Ascending aorta (tissue), 2 donors: ENCODE measurements around the gene ENTHD1. TPM values are rescaled to one million over a fixed set of nuclear protein-coding genes. Genes with fewer than 3 reads are reported as not detected.

Source experiments
- DNase-seq, 2 donors: peaks; one replicate each; pipeline ENCODE4 v3.0.0-alpha.2; 2019; ENCODE audit warnings: low spot score in 2 of 2
- H3K27ac ChIP-seq, 2 donors: fragments of 200-600 bp; sonication (generic); one replicate each; pipeline ENCODE4 v1.5.1; 2016 to 2017; ENCODE audit warnings: mild to moderate bottlenecking in 1 of 2
- H3K27me3 ChIP-seq: fragments of 200-600 bp; sonication (generic); one replicate; pipeline ENCODE4 v1.5.1; 2017
- H3K36me3 ChIP-seq, 2 donors: fragments of 200-600 bp; sonication (generic); one replicate each; pipeline ENCODE4 v1.5.1; 2016
- H3K4me1 ChIP-seq, 2 donors: fragments of 200-600 bp; sonication (generic); one replicate each; pipeline ENCODE4 v1.5.1; 2016 to 2017; ENCODE audit warnings: mild to moderate bottlenecking in 1 of 2
- H3K4me3 ChIP-seq, 2 donors: fragments of 200-600 bp; sonication (generic); one replicate each; pipeline ENCODE4 v1.5.1; 2016 to 2017; ENCODE audit warnings: mild to moderate bottlenecking in 1 of 2
- H3K9me3 ChIP-seq, 2 donors: fragments of 200-600 bp; sonication (generic); one replicate each; pipeline ENCODE4 v1.5.1; 2016
- intact Hi-C: fragments of 100-400 bp; cut with DNase I; formaldehyde crosslinking; loops from one replicate; pipeline ENCODE4 v1.15.1; 2023
- total RNA-seq: library from RNA; depleted of rRNA; stranded (reverse); fragments of >200 nt; gene quantifications from one replicate; pipeline ENCODE4 v1.1.0, GENCODE V29; 2016
- TF ChIP-seq, protein P1 (sequence below), 3 experiments: fragments of 200-600 bp in 2 of 3; fragments of 450-650 bp in 1 of 3; sonication (generic) in 2 of 3; IDR thresholded peaks; one replicate each; pipeline ENCODE4 v1.5.1; 2016 to 2019; ENCODE audit warnings: antibody characterized with exemption in 3 of 3, mild to moderate bottlenecking in 1 of 3, moderate library complexity in 1 of 3

Gene ENTHD1
- total RNA-seq, 1 donor from 2014 or later: 0.21 TPM

DNA sequence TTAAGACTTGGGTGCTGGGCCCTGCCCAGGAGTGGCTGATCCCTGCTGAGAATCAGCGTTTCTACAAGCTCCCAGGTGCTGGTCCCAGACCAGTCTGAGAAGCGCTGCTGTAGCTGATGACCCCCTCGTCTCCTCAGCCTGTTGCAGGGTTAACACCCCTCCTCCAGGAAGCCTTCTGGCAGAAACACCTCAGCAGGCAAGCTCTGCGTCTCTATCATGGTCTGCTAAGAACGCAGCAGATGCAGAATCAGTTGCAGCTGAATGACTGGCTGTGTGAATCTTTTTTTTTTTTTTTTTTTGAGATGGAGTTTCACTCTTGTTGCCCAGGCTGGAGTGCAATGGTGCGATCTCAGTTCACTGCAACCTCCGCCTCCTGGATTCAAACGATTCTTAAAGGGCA lies 190.5 kb downstream of the ENTHD1 start:
- no peak for DNase-seq
- no peak overlapping the region for H3K4me3 ChIP-seq
- intact Hi-C loops: no loop called here
- H3K36me3 ChIP-seq: no peaks in the 10 kb centered on the region
- no peaks in the 10 kb centered on the region for H3K27me3 ChIP-seq
- TF ChIP-seq, protein P1, sequence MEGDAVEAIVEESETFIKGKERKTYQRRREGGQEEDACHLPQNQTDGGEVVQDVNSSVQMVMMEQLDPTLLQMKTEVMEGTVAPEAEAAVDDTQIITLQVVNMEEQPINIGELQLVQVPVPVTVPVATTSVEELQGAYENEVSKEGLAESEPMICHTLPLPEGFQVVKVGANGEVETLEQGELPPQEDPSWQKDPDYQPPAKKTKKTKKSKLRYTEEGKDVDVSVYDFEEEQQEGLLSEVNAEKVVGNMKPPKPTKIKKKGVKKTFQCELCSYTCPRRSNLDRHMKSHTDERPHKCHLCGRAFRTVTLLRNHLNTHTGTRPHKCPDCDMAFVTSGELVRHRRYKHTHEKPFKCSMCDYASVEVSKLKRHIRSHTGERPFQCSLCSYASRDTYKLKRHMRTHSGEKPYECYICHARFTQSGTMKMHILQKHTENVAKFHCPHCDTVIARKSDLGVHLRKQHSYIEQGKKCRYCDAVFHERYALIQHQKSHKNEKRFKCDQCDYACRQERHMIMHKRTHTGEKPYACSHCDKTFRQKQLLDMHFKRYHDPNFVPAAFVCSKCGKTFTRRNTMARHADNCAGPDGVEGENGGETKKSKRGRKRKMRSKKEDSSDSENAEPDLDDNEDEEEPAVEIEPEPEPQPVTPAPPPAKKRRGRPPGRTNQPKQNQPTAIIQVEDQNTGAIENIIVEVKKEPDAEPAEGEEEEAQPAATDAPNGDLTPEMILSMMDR (IDR thresholded peaks at IDR 0.05): no peak
- H3K9me3 ChIP-seq: no peaks in the 10 kb centered on the region
- no peak overlapping the region for H3K27ac ChIP-seq
- no peaks in the 10 kb centered on the region for H3K4me1 ChIP-seq

DNA sequence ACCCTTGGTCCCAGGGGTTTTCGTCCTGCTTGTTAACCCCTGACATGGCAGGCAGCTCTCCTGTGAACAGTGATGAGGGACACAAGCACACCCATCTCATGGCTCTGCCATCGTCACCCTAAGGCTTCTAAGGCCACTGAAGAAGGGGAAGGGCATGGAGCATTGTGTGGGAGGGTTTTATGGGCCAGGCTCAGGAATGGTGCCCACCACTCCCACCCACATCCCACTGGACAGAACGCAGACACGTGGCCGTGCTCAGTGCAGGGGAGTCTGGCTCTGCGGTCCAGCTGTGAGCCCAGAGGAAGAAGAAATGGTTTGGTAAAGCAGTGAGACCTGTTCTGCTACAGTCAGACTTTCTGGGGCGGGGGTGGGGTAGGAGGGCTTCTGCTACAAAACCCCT lies 193.0 kb downstream of the ENTHD1 start:
- TF ChIP-seq, protein P1 (IDR thresholded peaks at IDR 0.05): no peak
- H3K36me3 ChIP-seq: no peaks in the 10 kb centered on the region
- DNase-seq: no peak
- no peak overlapping the region for H3K4me3 ChIP-seq
- no peaks in the 10 kb centered on the region for H3K9me3 ChIP-seq
- no peak overlapping the region for H3K27ac ChIP-seq
- H3K4me1 ChIP-seq: no peaks in the 10 kb centered on the region
- intact Hi-C loops: no loop called here
- no peaks in the 10 kb centered on the region for H3K27me3 ChIP-seq

- TF ChIP-seq, protein P1 (IDR thresholded peaks at IDR 0.05): no peak
- H3K27me3 ChIP-seq: no peaks in the 10 kb centered on the region
- no peak for DNase-seq
- intact Hi-C loops: no loop called here
- H3K36me3 ChIP-seq: no peaks in the 10 kb centered on the region
- no peak overlapping the region for H3K27ac ChIP-seq
- H3K9me3 ChIP-seq: no peaks in the 10 kb centered on the region
- H3K4me1 ChIP-seq: no peaks in the 10 kb centered on the region
- H3K4me3 ChIP-seq: no peak overlapping the region
Measured at GRCh38 chr22:39699631-39700360, 193.8 kb downstream of the ENTHD1 start.

GRCh38 chr22:39697790-39698430 lies 195.7 kb downstream of the ENTHD1 start:
- H3K27me3 ChIP-seq: no peaks in the 10 kb centered on the region
- TF ChIP-seq, protein P1 (IDR thresholded peaks at IDR 0.05): no peak
- intact Hi-C loops: no loop called here

DNA sequence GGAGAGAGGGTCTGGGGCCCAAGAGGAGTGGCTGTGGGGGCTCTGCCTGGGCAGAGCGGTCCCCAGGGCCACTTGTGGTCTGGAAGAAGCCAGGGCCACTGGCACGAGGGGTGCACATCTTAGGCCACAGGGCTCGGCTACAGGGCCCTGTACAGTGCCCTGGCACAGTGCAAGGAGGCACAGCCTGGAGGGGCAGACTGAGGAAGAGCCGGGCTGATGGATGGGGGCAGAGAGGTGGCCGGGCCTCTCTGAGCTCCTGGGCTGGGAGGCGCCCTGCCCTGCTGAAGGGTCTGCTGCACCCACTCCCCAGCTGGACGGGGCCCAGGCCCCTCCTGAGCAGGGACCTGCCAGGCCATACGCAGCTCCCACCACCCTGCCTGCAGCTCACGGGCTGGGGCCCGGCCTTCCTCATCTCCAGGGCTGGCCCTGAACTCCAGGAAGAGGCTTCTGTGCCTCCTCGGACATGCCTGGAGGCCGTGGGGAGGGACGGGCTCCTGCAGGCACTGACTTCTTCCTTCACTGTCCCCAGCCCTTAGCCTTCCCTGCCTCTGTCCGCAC lies 199.5 kb downstream of the ENTHD1 start:
- intact Hi-C loops: no loop called here
- H3K27ac ChIP-seq: no peak overlapping the region
- DNase-seq: no peak
- H3K4me1 ChIP-seq: no peaks in the 10 kb centered on the region
- no peak overlapping the region for H3K4me3 ChIP-seq
- H3K36me3 ChIP-seq: no peaks in the 10 kb centered on the region
- no peaks in the 10 kb centered on the region for H3K27me3 ChIP-seq
- TF ChIP-seq, protein P1 (IDR thresholded peaks at IDR 0.05): no peak
- H3K9me3 ChIP-seq: no peaks in the 10 kb centered on the region

More at GRCh38 chr22:39697790-39698430, 195.7 kb downstream of the ENTHD1 start:
- no peaks in the 10 kb centered on the region for H3K4me1 ChIP-seq
- no peak for DNase-seq
- no peak overlapping the region for H3K27ac ChIP-seq
- H3K4me3 ChIP-seq: no peak overlapping the region
- H3K9me3 ChIP-seq: no peaks in the 10 kb centered on the region
- no peaks in the 10 kb centered on the region for H3K36me3 ChIP-seq

Other genes with a start within 250 kb of the ENTHD1 start
- gene GRAP2, start 7.3 kb upstream of the ENTHD1 start, total RNA-seq: not detected
- gene TMA7B, start 66.6 kb upstream of the ENTHD1 start, total RNA-seq: not detected
- not detected for gene FAM83F, start 101.2 kb upstream of the ENTHD1 start, total RNA-seq